ENCODE measurements around the gene ATOH8.

Gene ATOH8

GRCh38 chr2:85785027-85785822, 31.4 kb downstream of the ATOH8 start:
- H3K27ac ChIP-seq (ENCODE audit: low read depth in 2 of 2, low read length in 2 of 2): no peak overlapping the region
- H3K4me1 ChIP-seq (ENCODE audit: control insufficient read depth in 2 of 2, insufficient read depth in 2 of 2, low read length in 2 of 2): peaks cover 0 to 3% of the 10 kb centered on the region in 2 donors
- H3K9ac ChIP-seq (ENCODE audit: low read depth in 1 of 2, low read length in 2 of 2): no peak overlapping the region
- no peaks in the 10 kb centered on the region for H3K27me3 ChIP-seq (ENCODE audit: control insufficient read depth in 2 of 2, insufficient read depth in 2 of 2, low read length in 2 of 2)
- H3K4me3 ChIP-seq (ENCODE audit: low read length in 2 of 2): no peak overlapping the region
- no peaks in the 10 kb centered on the region for H3K9me3 ChIP-seq (ENCODE audit: control insufficient read depth in 2 of 2, low read length in 2 of 2)
- no peaks in the 10 kb centered on the region for H3K36me3 ChIP-seq (ENCODE audit: control insufficient read depth in 2 of 2, insufficient read depth in 2 of 2, low read length in 2 of 2)

GRCh38 chr2:85785871-85786270, 32.1 kb downstream of the ATOH8 start:
- no peaks in the 10 kb centered on the region for H3K9me3 ChIP-seq (ENCODE audit: control insufficient read depth in 2 of 2, low read length in 2 of 2)
- H3K27ac ChIP-seq (ENCODE audit: low read depth in 2 of 2, low read length in 2 of 2): no peak overlapping the region
- H3K4me1 ChIP-seq (ENCODE audit: control insufficient read depth in 2 of 2, insufficient read depth in 2 of 2, low read length in 2 of 2): peaks cover 0 to 3% of the 10 kb centered on the region in 2 donors
- H3K36me3 ChIP-seq (ENCODE audit: control insufficient read depth in 2 of 2, insufficient read depth in 2 of 2, low read length in 2 of 2): no peaks in the 10 kb centered on the region
- H3K9ac ChIP-seq (ENCODE audit: low read depth in 1 of 2, low read length in 2 of 2): no peak overlapping the region
- no peaks in the 10 kb centered on the region for H3K27me3 ChIP-seq (ENCODE audit: control insufficient read depth in 2 of 2, insufficient read depth in 2 of 2, low read length in 2 of 2)
- H3K4me3 ChIP-seq (ENCODE audit: low read length in 2 of 2): no peak overlapping the region

GRCh38 chr2:85786444-85786843, 32.7 kb downstream of the ATOH8 start:
- Histone ChIP-seq H3K27ac (ENCODE audit: low read depth in 2 of 2, low read length in 2 of 2) (no peak overlapping the region), H3K4me1 (ENCODE audit: control insufficient read depth in 2 of 2, insufficient read depth in 2 of 2, low read length in 2 of 2) (peaks cover 0 to 3% of the 10 kb centered on the region in 2 donors), H3K9me3 (ENCODE audit: control insufficient read depth in 2 of 2, low read length in 2 of 2) (no peaks in the 10 kb centered on the region), H3K27me3 (ENCODE audit: control insufficient read depth in 2 of 2, insufficient read depth in 2 of 2, low read length in 2 of 2) (no peaks in the 10 kb centered on the region), H3K4me3 (ENCODE audit: low read length in 2 of 2) (no peak overlapping the region), H3K9ac (ENCODE audit: low read depth in 1 of 2, low read length in 2 of 2) (no peak overlapping the region), H3K36me3 (ENCODE audit: control insufficient read depth in 2 of 2, insufficient read depth in 2 of 2, low read length in 2 of 2) (no peaks in the 10 kb centered on the region)

GRCh38 chr2:85786865-85787264, 33.1 kb downstream of the ATOH8 start:
- Histone ChIP-seq H3K27ac (ENCODE audit: low read depth in 2 of 2, low read length in 2 of 2) (no peak overlapping the region), H3K36me3 (ENCODE audit: control insufficient read depth in 2 of 2, insufficient read depth in 2 of 2, low read length in 2 of 2) (no peaks in the 10 kb centered on the region)

GRCh38 chr2:85787282-85787980, 33.6 kb downstream of the ATOH8 start:
- Histone ChIP-seq H3K36me3 (ENCODE audit: control insufficient read depth in 2 of 2, insufficient read depth in 2 of 2, low read length in 2 of 2) (no peaks in the 10 kb centered on the region), H3K9me3 (ENCODE audit: control insufficient read depth in 2 of 2, low read length in 2 of 2) (no peaks in the 10 kb centered on the region), H3K9ac (ENCODE audit: low read depth in 1 of 2, low read length in 2 of 2) (no peak overlapping the region), H3K4me3 (ENCODE audit: low read length in 2 of 2) (no peak overlapping the region), H3K4me1 (ENCODE audit: control insufficient read depth in 2 of 2, insufficient read depth in 2 of 2, low read length in 2 of 2) (peaks cover 0 to 3% of the 10 kb centered on the region in 2 donors), H3K27me3 (ENCODE audit: control insufficient read depth in 2 of 2, insufficient read depth in 2 of 2, low read length in 2 of 2) (no peaks in the 10 kb centered on the region), H3K27ac (ENCODE audit: low read depth in 2 of 2, low read length in 2 of 2) (no peak overlapping the region)

More at GRCh38 chr2:85786865-85787264, 33.1 kb downstream of the ATOH8 start:
- H3K4me3 ChIP-seq (ENCODE audit: low read length in 2 of 2): no peak overlapping the region
- H3K4me1 ChIP-seq (ENCODE audit: control insufficient read depth in 2 of 2, insufficient read depth in 2 of 2, low read length in 2 of 2): peaks cover 0 to 3% of the 10 kb centered on the region in 2 donors
- H3K9me3 ChIP-seq (ENCODE audit: control insufficient read depth in 2 of 2, low read length in 2 of 2): no peaks in the 10 kb centered on the region
- no peak overlapping the region for H3K9ac ChIP-seq (ENCODE audit: low read depth in 1 of 2, low read length in 2 of 2)
- no peaks in the 10 kb centered on the region for H3K27me3 ChIP-seq (ENCODE audit: control insufficient read depth in 2 of 2, insufficient read depth in 2 of 2, low read length in 2 of 2)

- Histone ChIP-seq H3K4me1 (ENCODE audit: control insufficient read depth in 2 of 2, insufficient read depth in 2 of 2, low read length in 2 of 2) (peaks cover 0 to 3% of the 10 kb centered on the region in 2 donors), H3K9ac (ENCODE audit: low read depth in 1 of 2, low read length in 2 of 2) (no peak overlapping the region), H3K4me3 (ENCODE audit: low read length in 2 of 2) (no peak overlapping the region), H3K27ac (ENCODE audit: low read depth in 2 of 2, low read length in 2 of 2) (no peak overlapping the region), H3K27me3 (ENCODE audit: control insufficient read depth in 2 of 2, insufficient read depth in 2 of 2, low read length in 2 of 2) (no peaks in the 10 kb centered on the region), H3K9me3 (ENCODE audit: control insufficient read depth in 2 of 2, low read length in 2 of 2) (no peaks in the 10 kb centered on the region), H3K36me3 (ENCODE audit: control insufficient read depth in 2 of 2, insufficient read depth in 2 of 2, low read length in 2 of 2) (no peaks in the 10 kb centered on the region)
Measured at GRCh38 chr2:85787981-85788340, 34.2 kb downstream of the ATOH8 start.

GRCh38 chr2:85788603-85789002, 34.8 kb downstream of the ATOH8 start:
- no peak overlapping the region for H3K27ac ChIP-seq (ENCODE audit: low read depth in 2 of 2, low read length in 2 of 2)
- no peaks in the 10 kb centered on the region for H3K27me3 ChIP-seq (ENCODE audit: control insufficient read depth in 2 of 2, insufficient read depth in 2 of 2, low read length in 2 of 2)
- no peaks in the 10 kb centered on the region for H3K9me3 ChIP-seq (ENCODE audit: control insufficient read depth in 2 of 2, low read length in 2 of 2)
- no peaks in the 10 kb centered on the region for H3K36me3 ChIP-seq (ENCODE audit: control insufficient read depth in 2 of 2, insufficient read depth in 2 of 2, low read length in 2 of 2)
- H3K4me3 ChIP-seq (ENCODE audit: low read length in 2 of 2): no peak overlapping the region
- no peak overlapping the region for H3K9ac ChIP-seq (ENCODE audit: low read depth in 1 of 2, low read length in 2 of 2)
- H3K4me1 ChIP-seq (ENCODE audit: control insufficient read depth in 2 of 2, insufficient read depth in 2 of 2, low read length in 2 of 2): peaks cover 0 to 3% of the 10 kb centered on the region in 2 donors

GRCh38 chr2:85789271-85789670, 35.5 kb downstream of the ATOH8 start:
- no peaks in the 10 kb centered on the region for H3K36me3 ChIP-seq (ENCODE audit: control insufficient read depth in 2 of 2, insufficient read depth in 2 of 2, low read length in 2 of 2)
- H3K27me3 ChIP-seq (ENCODE audit: control insufficient read depth in 2 of 2, insufficient read depth in 2 of 2, low read length in 2 of 2): no peaks in the 10 kb centered on the region
- no peak overlapping the region for H3K9ac ChIP-seq (ENCODE audit: low read depth in 1 of 2, low read length in 2 of 2)
- no peak overlapping the region for H3K27ac ChIP-seq (ENCODE audit: low read depth in 2 of 2, low read length in 2 of 2)
- H3K4me1 ChIP-seq (ENCODE audit: control insufficient read depth in 2 of 2, insufficient read depth in 2 of 2, low read length in 2 of 2): peaks cover 0 to 3% of the 10 kb centered on the region in 2 donors
- no peak overlapping the region for H3K4me3 ChIP-seq (ENCODE audit: low read length in 2 of 2)
- no peaks in the 10 kb centered on the region for H3K9me3 ChIP-seq (ENCODE audit: control insufficient read depth in 2 of 2, low read length in 2 of 2)

GRCh38 chr2:85790032-85790431, 36.2 kb downstream of the ATOH8 start:
- peaks cover 0 to 3% of the 10 kb centered on the region in 2 donors for H3K4me1 ChIP-seq (ENCODE audit: control insufficient read depth in 2 of 2, insufficient read depth in 2 of 2, low read length in 2 of 2)
- H3K4me3 ChIP-seq (ENCODE audit: low read length in 2 of 2): no peak overlapping the region
- no peak overlapping the region for H3K9ac ChIP-seq (ENCODE audit: low read depth in 1 of 2, low read length in 2 of 2)
- H3K27ac ChIP-seq (ENCODE audit: low read depth in 2 of 2, low read length in 2 of 2): no peak overlapping the region
- H3K9me3 ChIP-seq (ENCODE audit: control insufficient read depth in 2 of 2, low read length in 2 of 2): no peaks in the 10 kb centered on the region
- no peaks in the 10 kb centered on the region for H3K36me3 ChIP-seq (ENCODE audit: control insufficient read depth in 2 of 2, insufficient read depth in 2 of 2, low read length in 2 of 2)
- H3K27me3 ChIP-seq (ENCODE audit: control insufficient read depth in 2 of 2, insufficient read depth in 2 of 2, low read length in 2 of 2): no peaks in the 10 kb centered on the region

- Histone ChIP-seq H3K27me3 (ENCODE audit: control insufficient read depth in 2 of 2, insufficient read depth in 2 of 2, low read length in 2 of 2) (no peaks in the 10 kb centered on the region), H3K36me3 (ENCODE audit: control insufficient read depth in 2 of 2, insufficient read depth in 2 of 2, low read length in 2 of 2) (no peaks in the 10 kb centered on the region), H3K4me1 (ENCODE audit: control insufficient read depth in 2 of 2, insufficient read depth in 2 of 2, low read length in 2 of 2) (peaks cover 0 to 3% of the 10 kb centered on the region in 2 donors), H3K9me3 (ENCODE audit: control insufficient read depth in 2 of 2, low read length in 2 of 2) (no peaks in the 10 kb centered on the region), H3K4me3 (ENCODE audit: low read length in 2 of 2) (no peak overlapping the region), H3K9ac (ENCODE audit: low read depth in 1 of 2, low read length in 2 of 2) (no peak overlapping the region), H3K27ac (ENCODE audit: low read depth in 2 of 2, low read length in 2 of 2) (no peak overlapping the region)
Measured at GRCh38 chr2:85790499-85791188, 36.9 kb downstream of the ATOH8 start.

Measured in mucosa of rectum (tissue), 2 donors.